HEK293 (cell line): Measurements from ENCODE around the gene FA2H.

Experiments used
- ATF2 ChIP-seq: fragments of 450-650 bp; formaldehyde crosslinking; IDR thresholded peaks from 2 replicates; pipeline ENCODE4 v1.5.1; 2016; ENCODE audit warnings: missing biosample characterization, missing genetic modification characterization, low read depth
- KLF17 ChIP-seq: fragments of 450-650 bp; formaldehyde crosslinking; IDR thresholded peaks from 2 replicates; pipeline ENCODE4 v1.5.1; 2016; ENCODE audit warnings: missing biosample characterization, missing genetic modification characterization
- YY1 ChIP-seq: fragments of 450-650 bp; formaldehyde crosslinking; IDR thresholded peaks from 2 replicates; pipeline ENCODE4 v1.5.1; 2018; ENCODE audit warnings: missing biosample characterization, missing genetic modification characterization
- ZBTB44 ChIP-seq: fragments of 450-650 bp; IDR thresholded peaks from 2 replicates; pipeline ENCODE4 v1.5.1; 2018; ENCODE audit warnings: missing biosample characterization, mild to moderate bottlenecking, missing genetic modification characterization
- ZNF114 ChIP-seq: fragments of 450-650 bp; formaldehyde crosslinking; IDR thresholded peaks from 2 replicates; pipeline ENCODE4 v1.5.0; 2017; ENCODE audit warnings: missing biosample characterization, missing genetic modification characterization
- ZNF155 ChIP-seq: fragments of 450-650 bp; formaldehyde crosslinking; IDR thresholded peaks from 2 replicates; pipeline ENCODE4 v1.5.1; 2016; ENCODE audit warnings: missing biosample characterization, missing genetic modification characterization
- ZNF157 ChIP-seq: fragments of 450-650 bp; formaldehyde crosslinking; IDR thresholded peaks from 2 replicates; pipeline ENCODE4 v1.5.1; 2016; ENCODE audit warnings: missing biosample characterization, missing genetic modification characterization
- ZNF223 ChIP-seq: fragments of 450-650 bp; formaldehyde crosslinking; IDR thresholded peaks from 2 replicates; pipeline ENCODE4 v1.5.1; 2016; ENCODE audit warnings: missing biosample characterization, missing genetic modification characterization
- ZNF24 ChIP-seq: fragments of 450-650 bp; formaldehyde crosslinking; IDR thresholded peaks from 2 replicates; pipeline ENCODE4 v1.5.1; 2016; ENCODE audit warnings: missing biosample characterization, missing genetic modification characterization
- ZNF610 ChIP-seq: fragments of 450-650 bp; formaldehyde crosslinking; IDR thresholded peaks from 2 replicates; pipeline ENCODE4 v1.5.1; 2016; ENCODE audit warnings: missing biosample characterization, missing genetic modification characterization, borderline replicate concordance
- TF ChIP-seq, protein P1 (sequence below): fragments of 450-650 bp; formaldehyde crosslinking; IDR thresholded peaks from 2 replicates; pipeline ENCODE4 v1.5.1; 2016; ENCODE audit warnings: missing biosample characterization, missing genetic modification characterization
- TF ChIP-seq, protein P2 (sequence below): fragments of 450-650 bp; formaldehyde crosslinking; IDR thresholded peaks from 2 replicates; pipeline ENCODE4 v1.5.0; 2017; ENCODE audit warnings: missing biosample characterization, missing genetic modification characterization, borderline replicate concordance
- TF ChIP-seq, protein P3 (sequence below): fragments of 450-650 bp; formaldehyde crosslinking; IDR thresholded peaks from 2 replicates; pipeline ENCODE4 v1.5.1; 2016; ENCODE audit warnings: missing biosample characterization, missing genetic modification characterization
- TF ChIP-seq, protein P4 (sequence below): fragments of 450-650 bp; formaldehyde crosslinking; IDR thresholded peaks from 2 replicates; pipeline ENCODE4 v1.5.1; 2016; ENCODE audit warnings: missing biosample characterization, missing genetic modification characterization, low read depth
- TF ChIP-seq, protein P5 (sequence below): fragments of 450-650 bp; formaldehyde crosslinking; conservative IDR thresholded peaks from 2 replicates; pipeline ENCODE4 v1.5.1; 2016; ENCODE audit warnings: low read depth, missing biosample characterization, missing genetic modification characterization
- TF ChIP-seq, protein P6 (sequence below): fragments of 450-650 bp; formaldehyde crosslinking; IDR thresholded peaks from 2 replicates; pipeline ENCODE4 v1.5.1; 2017; ENCODE audit warnings: missing biosample characterization, missing genetic modification characterization

The FA2H gene

GRCh38 chr16:74700438-74701225 lies 74.0 kb downstream of the FA2H start, which contains the start of gene MLKL (continued):
- TF ChIP-seq, protein P1, sequence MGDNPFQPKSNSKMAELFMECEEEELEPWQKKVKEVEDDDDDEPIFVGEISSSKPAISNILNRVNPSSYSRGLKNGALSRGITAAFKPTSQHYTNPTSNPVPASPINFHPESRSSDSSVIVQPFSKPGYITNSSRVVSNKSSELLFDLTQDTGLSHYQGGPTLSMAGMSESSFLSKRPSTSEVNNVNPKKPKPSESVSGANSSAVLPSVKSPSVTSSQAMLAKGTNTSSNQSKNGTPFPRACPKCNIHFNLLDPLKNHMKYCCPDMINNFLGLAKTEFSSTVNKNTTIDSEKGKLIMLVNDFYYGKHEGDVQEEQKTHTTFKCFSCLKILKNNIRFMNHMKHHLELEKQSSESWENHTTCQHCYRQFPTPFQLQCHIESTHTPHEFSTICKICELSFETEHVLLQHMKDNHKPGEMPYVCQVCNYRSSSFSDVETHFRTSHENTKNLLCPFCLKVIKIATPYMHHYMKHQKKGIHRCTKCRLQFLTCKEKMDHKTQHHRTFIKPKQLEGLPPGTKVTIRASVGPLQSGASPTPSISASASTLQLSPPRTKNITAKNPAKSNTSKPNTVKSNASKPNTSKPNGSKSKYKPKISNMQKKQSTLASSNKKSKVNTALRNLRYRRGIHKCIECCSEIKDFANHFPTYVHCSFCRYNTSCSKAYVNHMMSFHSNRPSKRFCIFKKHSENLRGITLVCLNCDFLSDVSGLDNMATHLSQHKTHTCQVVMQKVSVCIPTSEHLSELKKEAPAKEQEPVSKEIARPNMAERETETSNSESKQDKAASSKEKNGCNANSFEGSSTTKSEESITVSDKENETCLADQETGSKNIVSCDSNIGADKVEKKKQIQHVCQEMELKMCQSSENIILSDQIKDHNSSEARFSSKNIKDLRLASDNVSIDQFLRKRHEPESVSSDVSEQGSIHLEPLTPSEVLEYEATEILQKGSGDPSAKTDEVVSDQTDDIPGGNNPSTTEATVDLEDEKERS (tag by site-specific recombination): no peak
- TF ChIP-seq, protein P2, sequence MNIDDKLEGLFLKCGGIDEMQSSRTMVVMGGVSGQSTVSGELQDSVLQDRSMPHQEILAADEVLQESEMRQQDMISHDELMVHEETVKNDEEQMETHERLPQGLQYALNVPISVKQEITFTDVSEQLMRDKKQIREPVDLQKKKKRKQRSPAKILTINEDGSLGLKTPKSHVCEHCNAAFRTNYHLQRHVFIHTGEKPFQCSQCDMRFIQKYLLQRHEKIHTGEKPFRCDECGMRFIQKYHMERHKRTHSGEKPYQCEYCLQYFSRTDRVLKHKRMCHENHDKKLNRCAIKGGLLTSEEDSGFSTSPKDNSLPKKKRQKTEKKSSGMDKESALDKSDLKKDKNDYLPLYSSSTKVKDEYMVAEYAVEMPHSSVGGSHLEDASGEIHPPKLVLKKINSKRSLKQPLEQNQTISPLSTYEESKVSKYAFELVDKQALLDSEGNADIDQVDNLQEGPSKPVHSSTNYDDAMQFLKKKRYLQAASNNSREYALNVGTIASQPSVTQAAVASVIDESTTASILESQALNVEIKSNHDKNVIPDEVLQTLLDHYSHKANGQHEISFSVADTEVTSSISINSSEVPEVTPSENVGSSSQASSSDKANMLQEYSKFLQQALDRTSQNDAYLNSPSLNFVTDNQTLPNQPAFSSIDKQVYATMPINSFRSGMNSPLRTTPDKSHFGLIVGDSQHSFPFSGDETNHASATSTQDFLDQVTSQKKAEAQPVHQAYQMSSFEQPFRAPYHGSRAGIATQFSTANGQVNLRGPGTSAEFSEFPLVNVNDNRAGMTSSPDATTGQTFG: no peak
- TF ChIP-seq KLF17 (tag by site-specific recombination) (no peak), ZNF24 (no peak), ZNF155 (tag by site-specific recombination) (no peak), ZNF114 (tag by site-specific recombination) (no peak), ZNF223 (tag by site-specific recombination) (peak; percentile 97), ZNF157 (tag by site-specific recombination) (no peak), ZBTB44 (tag by site-specific recombination) (no peak), ZNF610 (no peak), ATF2 (no peak), YY1 (no peak)
- TF ChIP-seq, protein P3, sequence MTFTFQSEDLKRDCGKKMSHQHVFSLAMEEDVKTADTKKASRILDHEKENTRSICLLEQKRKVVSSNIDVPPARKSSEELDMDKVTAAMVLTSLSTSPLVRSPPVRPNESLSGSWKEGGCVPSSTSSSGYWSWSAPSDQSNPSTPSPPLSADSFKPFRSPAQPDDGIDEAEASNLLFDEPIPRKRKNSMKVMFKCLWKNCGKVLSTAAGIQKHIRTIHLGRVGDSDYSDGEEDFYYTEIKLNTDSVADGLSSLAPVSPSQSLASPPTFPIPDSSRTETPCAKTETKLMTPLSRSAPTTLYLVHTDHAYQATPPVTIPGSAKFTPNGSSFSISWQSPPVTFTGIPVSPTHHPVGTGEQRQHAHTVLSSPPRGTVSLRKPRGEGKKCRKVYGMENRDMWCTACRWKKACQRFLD (tag by site-specific recombination): no peak
- TF ChIP-seq, protein P4, sequence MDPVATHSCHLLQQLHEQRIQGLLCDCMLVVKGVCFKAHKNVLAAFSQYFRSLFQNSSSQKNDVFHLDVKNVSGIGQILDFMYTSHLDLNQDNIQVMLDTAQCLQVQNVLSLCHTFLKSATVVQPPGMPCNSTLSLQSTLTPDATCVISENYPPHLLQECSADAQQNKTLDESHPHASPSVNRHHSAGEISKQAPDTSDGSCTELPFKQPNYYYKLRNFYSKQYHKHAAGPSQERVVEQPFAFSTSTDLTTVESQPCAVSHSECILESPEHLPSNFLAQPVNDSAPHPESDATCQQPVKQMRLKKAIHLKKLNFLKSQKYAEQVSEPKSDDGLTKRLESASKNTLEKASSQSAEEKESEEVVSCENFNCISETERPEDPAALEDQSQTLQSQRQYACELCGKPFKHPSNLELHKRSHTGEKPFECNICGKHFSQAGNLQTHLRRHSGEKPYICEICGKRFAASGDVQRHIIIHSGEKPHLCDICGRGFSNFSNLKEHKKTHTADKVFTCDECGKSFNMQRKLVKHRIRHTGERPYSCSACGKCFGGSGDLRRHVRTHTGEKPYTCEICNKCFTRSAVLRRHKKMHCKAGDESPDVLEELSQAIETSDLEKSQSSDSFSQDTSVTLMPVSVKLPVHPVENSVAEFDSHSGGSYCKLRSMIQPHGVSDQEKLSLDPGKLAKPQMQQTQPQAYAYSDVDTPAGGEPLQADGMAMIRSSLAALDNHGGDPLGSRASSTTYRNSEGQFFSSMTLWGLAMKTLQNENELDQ (tag by site-specific recombination): no peak
- TF ChIP-seq, protein P5, sequence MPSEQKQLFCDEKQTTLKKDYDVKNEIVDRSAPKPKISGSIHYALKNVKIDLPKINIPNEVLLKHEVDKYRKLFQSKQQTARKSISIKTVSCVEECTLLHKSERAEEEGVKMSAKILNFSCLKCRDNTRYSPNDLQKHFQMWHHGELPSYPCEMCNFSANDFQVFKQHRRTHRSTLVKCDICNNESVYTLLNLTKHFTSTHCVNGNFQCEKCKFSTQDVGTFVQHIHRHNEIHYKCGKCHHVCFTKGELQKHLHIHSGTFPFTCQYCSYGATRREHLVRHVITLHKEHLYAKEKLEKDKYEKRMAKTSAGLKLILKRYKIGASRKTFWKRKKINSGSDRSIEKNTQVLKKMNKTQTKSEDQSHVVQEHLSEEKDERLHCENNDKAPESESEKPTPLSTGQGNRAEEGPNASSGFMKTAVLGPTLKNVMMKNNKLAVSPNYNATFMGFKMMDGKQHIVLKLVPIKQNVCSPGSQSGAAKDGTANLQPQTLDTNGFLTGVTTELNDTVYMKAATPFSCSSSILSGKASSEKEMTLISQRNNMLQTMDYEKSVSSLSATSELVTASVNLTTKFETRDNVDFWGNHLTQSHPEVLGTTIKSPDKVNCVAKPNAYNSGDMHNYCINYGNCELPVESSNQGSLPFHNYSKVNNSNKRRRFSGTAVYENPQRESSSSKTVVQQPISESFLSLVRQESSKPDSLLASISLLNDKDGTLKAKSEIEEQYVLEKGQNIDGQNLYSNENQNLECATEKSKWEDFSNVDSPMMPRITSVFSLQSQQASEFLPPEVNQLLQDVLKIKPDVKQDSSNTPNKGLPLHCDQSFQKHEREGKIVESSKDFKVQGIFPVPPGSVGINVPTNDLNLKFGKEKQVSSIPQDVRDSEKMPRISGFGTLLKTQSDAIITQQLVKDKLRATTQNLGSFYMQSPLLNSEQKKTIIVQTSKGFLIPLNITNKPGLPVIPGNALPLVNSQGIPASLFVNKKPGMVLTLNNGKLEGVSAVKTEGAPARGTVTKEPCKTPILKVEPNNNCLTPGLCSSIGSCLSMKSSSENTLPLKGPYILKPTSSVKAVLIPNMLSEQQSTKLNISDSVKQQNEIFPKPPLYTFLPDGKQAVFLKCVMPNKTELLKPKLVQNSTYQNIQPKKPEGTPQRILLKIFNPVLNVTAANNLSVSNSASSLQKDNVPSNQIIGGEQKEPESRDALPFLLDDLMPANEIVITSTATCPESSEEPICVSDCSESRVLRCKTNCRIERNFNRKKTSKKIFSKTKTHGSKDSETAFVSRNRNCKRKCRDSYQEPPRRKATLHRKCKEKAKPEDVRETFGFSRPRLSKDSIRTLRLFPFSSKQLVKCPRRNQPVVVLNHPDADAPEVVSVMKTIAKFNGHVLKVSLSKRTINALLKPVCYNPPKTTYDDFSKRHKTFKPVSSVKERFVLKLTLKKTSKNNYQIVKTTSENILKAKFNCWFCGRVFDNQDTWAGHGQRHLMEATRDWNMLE (tag by site-specific recombination): no peak
- TF ChIP-seq, protein P6, sequence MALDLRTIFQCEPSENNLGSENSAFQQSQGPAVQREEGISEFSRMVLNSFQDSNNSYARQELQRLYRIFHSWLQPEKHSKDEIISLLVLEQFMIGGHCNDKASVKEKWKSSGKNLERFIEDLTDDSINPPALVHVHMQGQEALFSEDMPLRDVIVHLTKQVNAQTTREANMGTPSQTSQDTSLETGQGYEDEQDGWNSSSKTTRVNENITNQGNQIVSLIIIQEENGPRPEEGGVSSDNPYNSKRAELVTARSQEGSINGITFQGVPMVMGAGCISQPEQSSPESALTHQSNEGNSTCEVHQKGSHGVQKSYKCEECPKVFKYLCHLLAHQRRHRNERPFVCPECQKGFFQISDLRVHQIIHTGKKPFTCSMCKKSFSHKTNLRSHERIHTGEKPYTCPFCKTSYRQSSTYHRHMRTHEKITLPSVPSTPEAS: no peak
